Upper lobe of right lung (tissue), 1 donor: ENCODE measurements around the gene PRSS27. TPM values are rescaled to one million over a fixed set of nuclear protein-coding genes. Genes with fewer than 3 reads are reported as not detected.
A peak's percentile ranks its signal among the peaks of the same experiment; 100 is the strongest.
"Not testable (repeated sequence)": the region's sequence is repeated elsewhere in the genome, so short reads cannot be mapped to it uniquely, and the experiment has no call there.

ENCODE experiments used
- ATAC-seq: fragments of 200-7000 bp; cut with Tn5 transposase; one replicate; pipeline ENCODE4 v1.9.1; 2020; ENCODE audit warnings: mild to moderate bottlenecking, moderate library complexity
- DNase-seq: peaks from one replicate; pipeline ENCODE4 v3.0.0-alpha.2; 2020
- H3K27ac ChIP-seq: fragments of 200-600 bp; one replicate; pipeline ENCODE4 v1.8.0; 2022
- H3K27me3 ChIP-seq: fragments of 200-600 bp; one replicate; pipeline ENCODE4 v1.8.0; 2022; ENCODE audit warnings: mild to moderate bottlenecking
- H3K36me3 ChIP-seq: fragments of 200-600 bp; one replicate; pipeline ENCODE4 v1.8.0; 2022
- H3K4me1 ChIP-seq: fragments of 200-600 bp; one replicate; pipeline ENCODE4 v1.8.0; 2022
- H3K4me3 ChIP-seq: fragments of 200-600 bp; one replicate; pipeline ENCODE4 v1.8.0; 2022; ENCODE audit warnings: mild to moderate bottlenecking
- H3K9me3 ChIP-seq: fragments of 200-600 bp; one replicate; pipeline ENCODE4 v1.8.0; 2022
- CTCF ChIP-seq: fragments of 200-600 bp; IDR thresholded peaks from one replicate; pipeline ENCODE4 v1.8.0; 2022; ENCODE audit warnings: antibody characterized with exemption
- intact Hi-C: fragments of 100-400 bp; cut with DNase I; formaldehyde crosslinking; loops from one replicate; pipeline ENCODE4 v1.11.0; 2022
- total RNA-seq: library from RNA; stranded (reverse); fragmentation: NEBNext Ultra II Directional; extraction: Animal tissue kit (Norgen Biotek cat#: 25700); gene quantifications from one replicate; pipeline ENCODE4 v1.2.1, GENCODE V29; 2021
- donor health status: DM: no; HTN: yes; CAD: no; lungs with severe emphysema.

The PRSS27 gene
- total RNA-seq, 1 donor from 2014 or later = 0.81 TPM

DNA sequence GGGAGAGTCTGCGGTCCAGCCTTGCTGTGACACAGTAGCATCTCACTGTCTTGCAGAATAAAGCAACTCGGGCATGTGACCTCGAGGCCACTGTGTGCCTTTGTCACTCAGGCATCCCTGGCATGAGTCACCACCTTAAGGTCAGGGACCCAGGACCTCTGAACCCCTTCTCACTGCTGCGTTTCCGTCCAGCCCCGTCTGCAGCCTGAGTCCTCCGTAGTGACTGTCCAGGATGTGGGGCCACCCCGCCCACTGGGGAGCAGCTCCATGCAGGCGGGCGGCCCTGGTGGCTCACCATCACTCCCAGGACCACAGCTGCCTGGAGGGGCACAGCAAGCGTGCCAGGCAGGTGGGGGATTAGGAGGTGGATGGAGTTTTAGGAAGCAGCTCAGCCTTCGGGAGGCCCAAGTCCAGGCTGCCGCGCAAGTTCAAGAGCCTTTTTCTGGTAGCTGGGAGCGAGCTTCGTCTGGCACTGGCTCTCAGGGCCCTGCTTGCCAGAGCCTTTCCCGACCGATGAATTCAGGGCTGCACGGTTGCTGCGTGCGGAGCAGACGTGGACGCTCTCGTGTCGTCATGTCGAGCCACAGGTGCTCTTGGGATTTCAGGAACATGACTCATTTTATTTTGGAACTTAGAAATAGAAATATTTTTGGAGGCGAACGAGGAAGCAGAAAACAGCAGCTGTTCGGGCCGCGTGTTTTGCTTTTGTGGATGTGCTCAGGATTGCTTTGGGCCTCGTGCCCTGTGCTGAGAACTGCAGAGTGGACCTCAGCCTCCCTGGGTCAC, 20.9 kb downstream of the PRSS27 start:
- TF ChIP-seq CTCF = no peak
- no peak overlapping the region for H3K4me3 ChIP-seq
- no peaks in the 10 kb centered on the region for H3K4me1 ChIP-seq
- ATAC-seq (no peak), DNase-seq (no peak)
- peaks cover 66% of the 10 kb centered on the region for H3K36me3 ChIP-seq
- intact Hi-C loops = no loop called here
- H3K27ac ChIP-seq = no peak overlapping the region
- no peaks in the 10 kb centered on the region for H3K27me3 ChIP-seq
- H3K9me3 ChIP-seq = no peaks in the 10 kb centered on the region

DNA sequence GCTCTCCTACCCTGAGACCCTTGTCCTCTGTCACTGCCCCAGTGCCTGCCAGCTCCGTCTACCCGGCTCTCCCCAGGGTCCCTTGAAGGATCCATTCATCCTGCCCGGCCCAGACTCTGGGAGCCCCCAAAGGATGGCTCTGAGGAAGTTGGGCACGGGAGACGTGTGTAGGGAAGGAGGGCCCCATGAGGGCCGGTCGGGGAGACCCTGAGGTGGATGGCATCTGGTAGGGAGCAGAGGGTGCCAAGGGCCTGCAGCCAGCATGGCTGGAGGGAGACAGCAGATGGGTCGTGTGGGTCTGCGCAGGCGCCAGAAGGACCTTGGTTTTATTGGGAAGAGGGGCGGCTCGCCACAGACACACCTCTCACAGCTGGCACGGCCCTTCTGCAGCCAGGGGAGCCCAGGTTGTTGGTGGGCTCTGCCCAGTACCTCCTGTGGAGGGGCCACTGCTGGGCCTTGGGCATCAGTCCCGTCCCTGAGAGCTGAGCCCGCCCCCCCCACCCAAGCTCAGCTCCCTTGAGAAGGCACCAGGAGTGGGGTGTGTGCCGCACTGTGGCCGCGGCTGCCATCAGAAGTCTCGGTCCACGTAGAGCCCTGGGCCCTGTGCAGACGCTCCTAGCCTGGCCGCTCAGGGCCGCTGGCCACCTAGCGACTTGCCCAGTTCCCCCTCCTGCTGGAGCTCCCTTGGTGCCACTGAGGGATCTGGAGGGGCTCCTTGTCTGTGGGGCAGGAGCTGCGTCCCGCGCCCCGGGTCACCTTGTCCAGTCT, 21.7 kb downstream of the PRSS27 start:
- no peak for ATAC-seq
- no peak for TF ChIP-seq CTCF
- intact Hi-C loops = no loop called here
- DNase-seq = no peak
- H3K4me3 ChIP-seq = no peak overlapping the region
- H3K9me3 ChIP-seq = no peaks in the 10 kb centered on the region
- no peaks in the 10 kb centered on the region for H3K4me1 ChIP-seq
- no peak overlapping the region for H3K27ac ChIP-seq
- no peaks in the 10 kb centered on the region for H3K27me3 ChIP-seq
- peaks cover 65% of the 10 kb centered on the region for H3K36me3 ChIP-seq

DNA sequence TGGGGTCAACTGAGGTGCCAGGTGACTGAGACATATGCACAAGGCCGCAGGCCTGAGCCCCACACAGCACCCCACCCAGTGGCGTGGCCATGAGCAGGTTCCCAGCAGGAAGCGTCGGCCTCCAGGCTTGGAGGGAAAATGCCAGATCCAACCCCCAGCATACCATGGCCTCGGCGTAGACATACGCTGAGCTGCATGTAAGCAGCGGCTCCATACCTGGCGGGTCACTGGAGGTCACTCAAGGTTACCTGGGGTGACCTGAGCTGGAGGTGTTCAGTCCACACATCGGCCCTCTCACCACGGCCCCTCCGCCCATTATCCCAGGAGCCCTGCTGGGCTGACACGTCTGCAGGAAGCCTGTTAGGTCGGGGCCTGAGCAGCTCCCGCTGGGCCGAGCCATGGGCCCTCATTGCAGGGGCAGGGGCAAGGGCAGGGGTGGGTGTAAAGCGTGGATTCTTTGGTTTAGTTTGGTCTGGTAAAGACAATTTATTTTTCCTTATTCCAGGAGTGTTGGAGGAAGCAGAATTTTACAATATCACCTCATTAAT, 22.5 kb downstream of the PRSS27 start:
- intact Hi-C loops = no loop called here
- H3K36me3 ChIP-seq = peaks cover 57% of the 10 kb centered on the region

GRCh38 chr16:2696601-2697250, 23.3 kb downstream of the PRSS27 start:
- H3K27me3 ChIP-seq, H3K4me3 ChIP-seq, DNase-seq, ATAC-seq, H3K27ac ChIP-seq, H3K9me3 ChIP-seq, intact Hi-C loops: not testable (repeated sequence)
- Histone ChIP-seq H3K4me1 (peaks cover 12% of the 10 kb centered on the region), H3K36me3 (peaks cover 52% of the 10 kb centered on the region)

More for the DNA sequence above, 22.5 kb downstream of the PRSS27 start:
- TF ChIP-seq CTCF = no peak
- H3K27ac ChIP-seq = no peak overlapping the region
- peaks cover 7% of the 10 kb centered on the region for H3K4me1 ChIP-seq
- no peak overlapping the region for H3K4me3 ChIP-seq
- no peak for DNase-seq
- ATAC-seq = no peak
- H3K9me3 ChIP-seq = no peaks in the 10 kb centered on the region
- H3K27me3 ChIP-seq = no peaks in the 10 kb centered on the region

DNA sequence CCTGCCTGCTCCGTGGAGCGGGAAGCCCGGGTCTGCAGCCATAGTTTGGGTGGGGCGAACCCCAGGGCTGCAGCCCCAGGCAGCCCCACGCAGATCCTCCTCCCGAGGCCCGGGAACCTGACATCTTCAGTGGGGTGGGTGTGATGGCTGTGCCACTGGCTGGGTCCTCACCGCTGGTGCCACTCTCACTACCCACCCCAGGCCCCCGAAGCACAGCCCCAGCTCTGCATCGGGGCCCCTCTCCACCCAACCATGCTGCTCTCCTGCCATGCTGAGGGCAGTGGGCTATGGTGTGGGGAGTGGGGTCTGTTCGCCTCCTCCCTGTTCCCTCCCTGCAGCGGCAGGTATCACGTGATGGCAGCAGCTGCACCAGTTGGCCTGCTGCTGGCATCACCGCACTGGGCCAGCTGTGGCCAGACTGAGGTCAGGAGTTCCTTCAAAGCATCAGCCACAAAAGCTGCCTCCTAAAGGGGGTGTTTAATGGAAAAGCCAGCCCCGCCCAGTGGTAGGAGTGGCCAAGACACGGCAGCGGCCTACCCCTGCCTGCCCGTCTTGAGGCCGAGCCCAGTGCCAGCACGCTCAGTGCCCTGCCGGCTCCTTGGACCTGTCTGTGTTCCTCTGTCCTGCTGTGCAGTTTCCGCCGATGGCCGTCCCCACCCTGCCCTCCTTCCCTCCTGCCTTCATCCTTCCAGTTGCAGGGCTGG, 26.9 kb downstream of the PRSS27 start:
- H3K4me3 ChIP-seq = no peak overlapping the region
- no peaks in the 10 kb centered on the region for H3K9me3 ChIP-seq
- no peaks in the 10 kb centered on the region for H3K27me3 ChIP-seq
- H3K27ac ChIP-seq = peak overlapping the region; percentile 65
- DNase-seq (no peak), ATAC-seq (peak; percentile 16)
- intact Hi-C loops = no loop called here
- H3K4me1 ChIP-seq = peaks cover 20% of the 10 kb centered on the region
- peaks cover 26% of the 10 kb centered on the region for H3K36me3 ChIP-seq
- no peak for TF ChIP-seq CTCF
